IPS-15b (cell line): ENCODE measurements around the gene FN3KRP.
A peak's percentile ranks its signal among the peaks of the same experiment; 100 is the strongest.

Experiments
- H3K27me3 ChIP-seq: one replicate; pipeline ENCODE4 v1.6.1; 2013; ENCODE audit warnings: low read length; ENCODE audit not compliant: control insufficient read depth, insufficient read depth
- H3K36me3 ChIP-seq: one replicate; pipeline ENCODE4 v1.6.1; 2013; ENCODE audit warnings: low read length; ENCODE audit not compliant: control insufficient read depth, insufficient read depth
- H3K4me1 ChIP-seq: one replicate; pipeline ENCODE4 v1.6.1; 2013; ENCODE audit warnings: mild to moderate bottlenecking, low read length; ENCODE audit not compliant: control insufficient read depth, insufficient read depth
- H3K4me3 ChIP-seq: one replicate; pipeline ENCODE4 v1.5.1; 2013; ENCODE audit warnings: low read depth, low read length
- H3K9ac ChIP-seq: one replicate; pipeline ENCODE4 v1.6.1; 2013; ENCODE audit warnings: low read depth, mild to moderate bottlenecking, low read length
- H3K9me3 ChIP-seq: one replicate; pipeline ENCODE4 v1.6.1; 2013; ENCODE audit warnings: mild to moderate bottlenecking, low read length; ENCODE audit not compliant: control insufficient read depth, insufficient read depth

FN3KRP gene

DNA sequence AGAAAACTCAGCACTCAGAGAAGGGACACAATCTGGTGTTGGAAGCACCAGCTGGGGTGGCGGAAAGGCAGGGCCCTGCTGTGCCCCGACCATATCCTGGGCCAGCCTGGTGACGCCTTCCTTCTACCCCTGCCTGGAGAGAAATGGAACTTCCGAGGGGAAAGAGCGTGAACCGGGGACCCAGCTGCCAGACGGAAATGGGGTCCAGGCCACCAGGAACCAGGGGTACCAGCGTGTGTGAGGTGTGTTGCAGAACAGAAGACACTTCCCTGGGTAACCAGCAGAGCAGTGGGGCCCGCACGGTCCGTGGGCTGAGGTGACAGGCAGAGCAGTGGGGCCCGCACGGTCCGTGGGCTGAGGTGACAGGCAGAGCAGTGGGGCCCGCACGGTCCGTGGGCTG lies 24.8 kb upstream of the FN3KRP start:
- Histone ChIP-seq H3K4me1 (no peaks in the 10 kb centered on the region), H3K9ac (no peak overlapping the region), H3K27me3 (peaks cover 5% of the 10 kb centered on the region), H3K36me3 (no peaks in the 10 kb centered on the region), H3K4me3 (no peak overlapping the region), H3K9me3 (no peaks in the 10 kb centered on the region)

DNA sequence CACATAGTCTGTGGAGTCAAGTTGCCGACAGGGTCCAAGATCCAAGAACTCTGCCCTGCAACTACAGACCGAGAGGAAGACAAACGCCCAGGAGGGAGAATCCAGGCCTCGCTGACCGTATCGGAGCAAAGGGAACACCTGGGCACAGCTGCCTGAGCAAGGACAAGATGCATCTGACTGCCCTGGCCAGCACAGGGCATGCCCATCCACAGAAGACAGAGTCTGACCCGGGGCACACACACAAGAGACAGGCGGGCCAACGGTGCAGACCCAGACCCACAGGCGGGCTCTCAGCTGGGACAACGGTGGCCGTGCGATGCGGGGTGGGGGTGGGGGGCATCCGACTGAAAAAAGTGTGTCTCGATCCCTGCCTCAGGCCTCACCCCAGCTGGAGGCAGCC lies 24.2 kb upstream of the FN3KRP start:
- H3K27me3 ChIP-seq, result peaks cover 11% of the 10 kb centered on the region
- no peaks in the 10 kb centered on the region for H3K36me3 ChIP-seq
- H3K9ac ChIP-seq, result no peak overlapping the region
- H3K4me3 ChIP-seq, result no peak overlapping the region
- no peaks in the 10 kb centered on the region for H3K9me3 ChIP-seq
- H3K4me1 ChIP-seq, result no peaks in the 10 kb centered on the region

DNA sequence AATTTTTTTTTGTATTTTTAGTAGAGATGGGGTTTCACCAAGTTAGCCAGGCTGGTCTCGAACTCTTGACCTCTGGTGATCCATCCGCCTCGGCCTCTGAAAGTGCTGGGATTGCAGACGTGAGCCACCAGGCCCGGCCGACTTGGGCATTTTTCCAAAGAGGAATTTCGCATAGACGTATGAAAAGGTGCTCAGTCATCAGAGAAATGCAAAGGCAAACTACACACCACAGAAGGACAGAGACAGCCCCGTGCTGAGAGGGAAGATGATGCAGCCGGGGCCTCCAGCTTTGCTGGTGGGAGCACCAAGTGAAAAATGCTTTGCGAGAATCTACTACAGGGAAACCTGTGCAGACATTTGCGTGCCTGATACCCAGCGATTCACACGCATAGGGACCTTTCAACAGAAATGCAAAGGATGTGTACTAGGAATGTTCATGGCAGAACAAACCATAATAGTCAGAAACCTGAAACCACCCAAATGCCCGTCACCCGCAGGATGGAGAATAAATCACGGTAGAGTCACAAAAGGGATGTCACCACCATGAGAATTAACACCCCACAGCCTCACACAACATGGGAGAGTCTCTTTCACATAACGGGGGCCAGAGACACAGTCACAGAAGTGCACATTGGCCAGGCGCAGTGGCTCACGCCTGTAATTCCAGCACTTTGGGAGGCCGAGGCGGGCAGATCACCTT lies 23.2 kb upstream of the FN3KRP start:
- Histone ChIP-seq H3K4me1 (no peaks in the 10 kb centered on the region), H3K4me3 (no peak overlapping the region), H3K9me3 (no peaks in the 10 kb centered on the region), H3K9ac (no peak overlapping the region), H3K36me3 (no peaks in the 10 kb centered on the region), H3K27me3 (peaks cover 16% of the 10 kb centered on the region)

DNA sequence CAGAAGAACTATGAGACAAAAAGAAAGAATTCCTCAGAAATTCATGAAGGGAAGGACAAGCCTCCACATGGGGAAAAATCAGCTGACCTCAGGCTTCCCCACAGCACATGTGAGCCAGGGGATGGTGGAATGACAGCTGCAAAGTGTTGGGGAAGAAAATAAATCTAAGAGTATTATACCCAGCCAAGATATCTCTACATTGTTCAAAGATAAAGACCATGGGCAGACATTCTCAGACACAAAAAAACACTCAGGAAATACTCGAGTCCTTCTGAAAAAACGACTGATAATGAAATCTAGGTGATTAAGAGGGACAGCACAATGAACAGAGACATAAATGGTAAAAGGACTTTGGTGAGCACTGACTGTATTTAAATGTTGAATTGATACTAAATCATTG lies 21.9 kb upstream of the FN3KRP start:
- Histone ChIP-seq H3K4me1 (no peaks in the 10 kb centered on the region), H3K9ac (no peak overlapping the region), H3K36me3 (no peaks in the 10 kb centered on the region), H3K4me3 (no peak overlapping the region), H3K27me3 (peaks cover 22% of the 10 kb centered on the region), H3K9me3 (no peaks in the 10 kb centered on the region)

DNA sequence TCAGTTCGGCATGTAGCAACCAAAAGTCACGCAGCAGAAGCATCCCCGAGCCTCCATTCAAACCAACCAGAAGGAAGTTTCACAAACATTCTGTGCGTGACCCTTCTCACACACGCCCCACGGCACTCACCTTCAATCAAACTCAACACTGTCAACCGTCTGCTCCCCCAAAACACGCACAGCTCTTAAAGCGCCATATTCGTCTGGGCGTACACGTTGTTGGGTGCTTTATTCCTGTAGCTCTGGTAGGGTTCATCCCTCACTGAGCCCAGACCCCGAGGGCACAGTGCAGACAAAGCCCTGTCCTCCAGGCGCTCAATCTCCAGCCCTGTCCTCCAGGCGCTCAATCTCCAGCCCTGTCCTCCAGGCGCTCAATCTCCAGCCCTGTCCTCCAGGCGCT lies 20.2 kb upstream of the FN3KRP start:
- H3K9ac ChIP-seq, result no peak overlapping the region
- H3K4me3 ChIP-seq, result no peak overlapping the region
- no peaks in the 10 kb centered on the region for H3K4me1 ChIP-seq
- no peaks in the 10 kb centered on the region for H3K36me3 ChIP-seq
- peaks cover 29% of the 10 kb centered on the region for H3K27me3 ChIP-seq
- no peaks in the 10 kb centered on the region for H3K9me3 ChIP-seq

DNA sequence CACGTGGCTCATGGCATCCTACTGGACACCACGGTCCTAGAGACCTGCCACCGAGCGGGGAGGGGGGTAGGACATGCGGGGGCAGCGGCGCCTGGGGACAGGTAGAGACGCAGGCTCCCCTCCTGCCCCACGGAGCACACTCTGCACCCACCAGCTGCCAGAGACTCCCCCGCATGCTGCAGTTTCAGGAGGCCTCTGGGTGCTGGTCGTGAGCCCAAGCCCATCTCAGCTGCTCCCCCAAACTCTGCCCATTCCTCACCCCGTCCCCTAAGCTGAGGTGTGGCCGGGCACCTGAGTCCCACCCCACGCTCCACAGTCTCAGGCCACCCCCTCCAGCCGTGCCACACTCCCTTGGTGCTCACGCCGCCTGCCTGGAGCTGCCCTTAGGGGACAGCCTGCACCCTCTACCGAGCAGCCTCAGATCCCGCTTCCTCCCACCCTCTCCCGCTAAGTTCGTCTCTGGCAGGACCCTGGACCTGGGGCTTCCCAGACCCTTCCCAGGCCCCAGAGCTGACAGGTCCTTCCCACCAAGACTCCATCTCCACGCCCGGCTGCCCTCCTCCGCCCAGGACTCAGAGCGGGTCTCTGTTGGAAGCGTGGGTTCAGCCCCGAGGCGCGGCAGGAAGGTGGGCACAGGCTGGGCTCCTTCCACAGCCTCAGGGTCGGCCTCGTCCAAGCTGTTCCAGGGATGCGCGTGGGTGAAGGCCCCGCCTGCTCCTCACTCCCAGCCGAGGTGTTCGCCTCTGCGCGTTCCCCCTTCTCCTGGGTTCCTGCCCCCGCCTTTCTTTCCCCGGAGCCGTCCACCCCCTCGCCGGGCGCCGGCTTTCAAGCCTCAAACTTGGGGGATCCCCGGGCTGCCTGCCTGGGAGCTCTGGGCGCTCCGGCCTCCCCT lies 19.3 kb upstream of the FN3KRP start:
- peak overlapping the region; percentile 35 for H3K4me3 ChIP-seq
- H3K9ac ChIP-seq, result no peak overlapping the region
- peaks cover 29% of the 10 kb centered on the region for H3K27me3 ChIP-seq
- no peaks in the 10 kb centered on the region for H3K9me3 ChIP-seq
- H3K4me1 ChIP-seq, result no peaks in the 10 kb centered on the region
- no peaks in the 10 kb centered on the region for H3K36me3 ChIP-seq

DNA sequence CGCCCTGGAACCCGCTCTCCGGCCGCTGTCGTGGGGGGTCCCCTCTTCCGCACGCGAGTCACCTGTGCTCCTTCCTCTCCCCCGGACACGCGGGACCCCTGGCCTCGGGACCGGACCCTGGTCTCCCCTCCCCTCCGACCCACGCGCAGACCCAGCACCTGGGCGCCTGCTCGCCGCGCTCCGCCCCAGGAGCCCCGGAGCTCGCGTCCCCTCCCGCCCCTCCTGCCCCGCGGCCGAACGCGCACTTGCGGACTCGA lies 18.8 kb upstream of the FN3KRP start:
- Histone ChIP-seq H3K27me3 (peaks cover 29% of the 10 kb centered on the region), H3K36me3 (no peaks in the 10 kb centered on the region), H3K4me1 (no peaks in the 10 kb centered on the region), H3K4me3 (peak overlapping the region; percentile 35), H3K9me3 (no peaks in the 10 kb centered on the region), H3K9ac (no peak overlapping the region)

DNA sequence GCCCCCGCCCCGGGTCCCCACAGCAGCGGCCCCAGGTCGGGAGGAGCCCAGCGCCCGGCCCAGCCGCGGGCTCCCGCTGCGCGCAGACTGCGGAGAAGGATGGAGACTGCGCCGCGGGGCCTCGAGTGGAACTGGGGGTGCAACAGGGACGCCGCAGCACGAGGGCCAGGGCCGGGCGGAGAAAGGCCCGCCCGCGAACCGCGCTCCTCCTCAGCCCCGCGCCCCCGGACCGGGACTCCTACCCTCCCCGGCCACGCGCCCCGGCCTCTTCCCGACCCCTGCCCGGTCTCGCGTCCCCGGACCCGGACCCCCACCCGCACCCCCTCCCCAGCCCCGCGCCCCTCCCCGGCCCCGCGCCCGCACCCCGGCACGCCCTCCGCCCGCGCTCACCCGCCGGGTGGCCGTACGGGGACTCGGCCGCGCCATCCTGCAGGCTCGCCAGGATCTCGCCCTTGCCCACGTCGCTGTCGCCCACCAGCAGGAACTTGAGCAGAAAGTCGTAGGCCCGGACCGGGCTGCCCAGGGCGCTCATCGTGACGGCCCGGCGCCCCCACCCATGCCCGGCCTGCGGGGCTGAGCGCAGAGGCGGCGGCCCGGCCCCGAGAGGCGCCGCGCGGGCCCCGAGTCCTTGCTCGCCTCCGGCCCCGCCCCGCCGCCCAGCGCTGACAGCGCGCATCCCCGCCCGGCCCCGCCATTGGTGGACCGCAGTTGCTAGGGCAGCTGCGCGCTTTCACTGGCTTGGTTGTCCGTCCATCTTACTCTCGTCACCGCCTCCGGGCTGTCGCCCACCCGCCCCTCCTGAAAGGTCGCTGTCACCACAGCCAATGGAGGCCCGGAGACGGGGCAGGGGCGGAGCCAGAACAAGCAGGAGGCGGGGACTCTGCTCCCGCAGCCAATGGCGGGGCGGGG lies 18.2 kb upstream of the FN3KRP start, which contains the start of gene RAB40B:
RAB40B (minus strand) TSS at position 634 of the 909 bp plus-strand sequence; CDS start at position 532, 102 bp downstream.
- Histone ChIP-seq H3K9me3 (no peaks in the 10 kb centered on the region), H3K36me3 (no peaks in the 10 kb centered on the region), H3K27me3 (peaks cover 29% of the 10 kb centered on the region), H3K4me1 (no peaks in the 10 kb centered on the region), H3K9ac (no peak within 1 kb of the TSS), H3K4me3 (peak within 1 kb of the TSS; percentile 76)

DNA sequence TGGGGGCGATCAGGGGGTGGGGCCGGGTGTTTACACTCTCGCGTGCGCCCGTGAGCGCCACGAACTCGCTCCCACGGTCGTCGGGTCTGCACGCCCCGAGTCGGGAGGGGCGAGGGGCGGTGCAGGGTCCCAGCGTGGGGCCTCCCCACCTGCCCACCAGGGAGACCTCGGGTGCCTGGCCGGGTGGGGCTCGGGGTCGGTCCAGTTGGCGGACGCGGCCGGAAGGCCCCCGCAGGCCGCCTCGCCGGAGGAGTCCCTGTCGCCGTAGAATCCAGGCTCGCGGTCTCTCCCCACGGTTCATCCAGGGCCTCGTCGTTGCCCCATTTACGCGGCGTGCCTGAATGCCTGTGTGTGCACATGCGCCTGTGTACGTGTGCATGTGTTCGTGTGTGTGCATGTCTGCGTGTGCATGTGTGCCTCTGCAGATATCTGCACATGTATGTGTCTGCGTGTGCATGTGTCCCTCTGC lies 17.5 kb upstream of the FN3KRP start:
- Histone ChIP-seq H3K4me1 (no peaks in the 10 kb centered on the region), H3K9me3 (no peaks in the 10 kb centered on the region), H3K36me3 (no peaks in the 10 kb centered on the region), H3K4me3 (peak overlapping the region; percentile 76), H3K9ac (no peak overlapping the region), H3K27me3 (peaks cover 29% of the 10 kb centered on the region)

DNA sequence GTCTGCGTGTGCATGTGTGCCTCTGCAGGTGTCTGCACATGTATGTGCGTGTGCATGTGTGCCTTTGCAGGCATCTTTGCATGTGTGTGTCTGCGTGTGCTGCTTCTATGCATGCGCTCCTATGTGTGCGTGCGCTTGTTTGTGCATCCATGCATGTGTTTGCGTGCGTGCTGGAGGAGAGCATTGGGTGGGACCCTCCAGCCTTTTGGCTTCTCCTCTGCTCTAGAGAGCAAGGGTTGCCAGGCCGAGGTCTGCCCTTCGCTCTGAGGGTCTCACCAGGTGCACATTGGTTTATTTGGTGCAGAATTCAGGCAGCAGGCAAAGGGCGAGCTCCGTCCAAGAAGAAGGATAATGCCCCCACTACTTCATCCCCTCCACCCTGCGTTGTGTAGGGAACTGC lies 17.0 kb upstream of the FN3KRP start:
- no peaks in the 10 kb centered on the region for H3K4me1 ChIP-seq
- no peak overlapping the region for H3K9ac ChIP-seq
- no peaks in the 10 kb centered on the region for H3K9me3 ChIP-seq
- peaks cover 29% of the 10 kb centered on the region for H3K27me3 ChIP-seq
- no peaks in the 10 kb centered on the region for H3K36me3 ChIP-seq
- H3K4me3 ChIP-seq, result peak overlapping the region; percentile 76

DNA sequence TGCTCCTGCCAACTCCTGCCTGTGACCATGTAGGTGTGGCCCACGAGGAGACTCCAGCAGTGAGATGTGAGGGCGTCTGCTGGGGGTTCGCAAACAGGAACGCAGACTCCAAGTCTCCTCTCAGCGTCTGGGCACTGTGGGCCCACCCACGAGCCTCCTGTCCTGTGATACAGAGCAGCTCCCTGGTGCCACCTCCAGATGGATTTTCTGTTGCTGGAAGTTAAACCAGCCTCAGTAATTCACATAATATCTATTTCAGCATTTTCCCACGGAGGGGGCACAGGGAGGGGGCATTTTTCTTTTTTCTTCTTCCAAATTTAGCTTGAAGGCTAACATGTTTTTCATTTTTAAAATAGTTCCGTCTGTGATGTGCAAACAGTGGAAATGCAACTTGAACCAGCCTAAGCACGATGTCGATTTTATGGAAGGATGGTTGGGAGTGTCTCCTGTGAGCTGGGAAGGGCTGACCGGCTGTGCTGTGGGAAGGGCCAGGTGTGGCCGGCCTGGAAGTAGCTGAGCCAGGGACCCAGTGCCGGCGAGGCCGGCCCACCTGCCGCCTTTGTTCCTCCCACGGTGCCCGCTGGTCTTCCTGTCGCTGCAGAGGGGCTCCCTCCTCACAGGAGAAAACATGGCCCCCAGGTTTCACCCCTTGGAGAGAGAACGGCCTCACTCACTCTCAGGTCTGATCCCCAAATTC lies 14.1 kb upstream of the FN3KRP start:
- Histone ChIP-seq H3K4me1 (no peaks in the 10 kb centered on the region), H3K27me3 (peaks cover 17% of the 10 kb centered on the region), H3K9me3 (no peaks in the 10 kb centered on the region), H3K4me3 (no peak overlapping the region), H3K9ac (no peak overlapping the region), H3K36me3 (no peaks in the 10 kb centered on the region)
